Measurements from ENCODE around the gene SLC7A11.
"Not testable (repeated sequence)": the region's sequence is repeated elsewhere in the genome, so short reads cannot be mapped to it uniquely, and the experiment has no call there.

The SLC7A11 gene

DNA sequence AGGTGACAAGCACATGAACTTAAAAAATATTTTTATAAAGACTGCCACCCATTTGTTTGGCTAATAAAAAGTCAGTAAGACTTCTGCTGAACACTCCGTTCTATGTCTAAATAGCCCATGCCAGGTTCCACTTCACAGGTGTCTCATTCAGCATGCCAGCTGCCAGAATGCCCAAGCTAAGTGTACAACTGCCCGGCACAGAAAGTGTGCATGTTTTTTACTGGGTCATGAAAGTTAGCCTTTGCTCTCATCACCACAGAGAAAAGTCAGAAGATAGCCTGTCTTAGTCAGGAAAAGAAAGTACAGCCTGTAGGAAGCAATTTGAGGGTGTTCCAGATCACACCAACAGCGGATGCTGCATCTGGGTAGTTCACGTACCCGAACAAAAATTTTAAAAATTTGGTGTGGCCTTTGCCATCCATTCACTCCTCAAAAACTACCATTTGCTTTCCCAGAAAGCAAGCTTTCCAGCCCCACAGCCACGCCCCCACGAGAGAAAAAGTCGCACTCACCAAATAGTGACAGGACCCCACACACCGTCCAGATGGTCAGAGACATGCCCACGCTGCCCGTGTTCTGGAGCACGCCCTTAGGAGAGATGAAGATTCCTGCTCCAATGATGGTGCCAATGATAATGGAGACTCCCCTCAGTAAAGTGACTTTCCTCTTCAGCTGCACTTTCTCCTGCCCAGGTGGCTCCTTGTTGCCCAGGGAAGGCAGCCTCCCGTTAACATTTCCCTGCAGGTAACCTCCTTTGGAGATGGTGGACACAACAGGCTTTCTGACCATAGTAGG is 671 bp downstream of the SLC7A11 start:
- DNase-seq: no peak

GRCh38 chr4:138239491-138239890 is 2.7 kb downstream of the SLC7A11 start:
- DNase-seq: no peak

DNA sequence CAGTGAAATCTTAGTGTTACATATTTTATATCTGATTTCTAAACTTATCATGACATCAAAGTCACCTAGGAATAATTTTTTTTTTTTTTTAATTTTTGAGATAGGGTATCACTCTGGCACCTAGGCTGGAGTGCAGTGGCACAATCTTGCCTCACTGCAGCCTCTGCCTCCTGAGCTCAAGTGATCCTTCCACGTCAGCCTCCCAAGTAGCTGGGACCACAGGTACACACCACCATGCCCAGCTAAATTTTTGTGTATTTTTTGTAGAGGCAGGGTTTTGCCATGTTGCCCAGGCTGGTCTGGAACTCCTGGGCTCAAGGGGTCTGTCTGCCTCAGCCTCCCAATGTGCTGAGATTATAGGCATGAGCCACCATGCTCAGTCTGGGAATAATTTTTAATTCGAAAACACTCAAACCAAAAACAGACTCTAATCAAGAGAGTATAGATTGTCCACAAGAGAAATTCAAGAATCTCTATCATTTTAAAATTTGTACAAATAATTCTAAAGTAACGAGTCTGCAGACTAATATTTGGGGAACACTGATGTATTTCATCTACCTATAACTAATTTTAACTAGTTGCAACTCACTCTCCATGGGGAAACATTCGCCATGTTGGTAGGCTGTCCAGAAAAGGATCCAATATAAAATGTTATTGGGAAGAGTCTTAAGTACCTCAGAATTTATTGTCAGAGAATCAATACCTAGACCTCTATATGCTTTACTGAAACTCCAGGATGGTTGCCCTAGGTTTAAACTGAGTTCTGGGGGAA is 3.4 kb downstream of the SLC7A11 start:
- no peak for DNase-seq

DNA sequence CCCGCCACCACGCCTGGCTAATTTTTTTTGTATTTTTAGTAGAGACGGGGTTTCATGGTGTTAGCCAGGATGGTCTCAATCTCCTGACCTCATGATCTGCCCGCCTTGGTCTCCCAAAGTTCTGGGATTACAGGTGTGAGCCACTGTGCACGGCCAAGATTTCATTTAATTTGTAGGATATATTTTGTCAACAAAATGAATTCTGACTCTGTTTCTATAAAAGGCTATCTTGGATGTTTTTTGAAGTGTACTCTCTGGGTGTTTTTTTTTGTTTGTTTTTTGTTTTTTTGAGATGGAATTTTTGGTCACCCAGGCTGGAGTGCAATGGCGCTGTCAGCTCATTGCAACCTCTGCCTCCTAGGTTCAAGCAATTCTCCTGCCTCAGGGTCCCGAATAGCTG is 5.0 kb downstream of the SLC7A11 start:
- DNase-seq: not testable (repeated sequence)

- DNase-seq: no peak
Observed at GRCh38 chr4:138236037-138236436, 6.1 kb downstream of the SLC7A11 start.

- no peak for DNase-seq
Observed at GRCh38 chr4:138235419-138235952, 6.7 kb downstream of the SLC7A11 start.

- DNase-seq: no peak
Observed at GRCh38 chr4:138234248-138234647, 7.9 kb downstream of the SLC7A11 start.

DNA sequence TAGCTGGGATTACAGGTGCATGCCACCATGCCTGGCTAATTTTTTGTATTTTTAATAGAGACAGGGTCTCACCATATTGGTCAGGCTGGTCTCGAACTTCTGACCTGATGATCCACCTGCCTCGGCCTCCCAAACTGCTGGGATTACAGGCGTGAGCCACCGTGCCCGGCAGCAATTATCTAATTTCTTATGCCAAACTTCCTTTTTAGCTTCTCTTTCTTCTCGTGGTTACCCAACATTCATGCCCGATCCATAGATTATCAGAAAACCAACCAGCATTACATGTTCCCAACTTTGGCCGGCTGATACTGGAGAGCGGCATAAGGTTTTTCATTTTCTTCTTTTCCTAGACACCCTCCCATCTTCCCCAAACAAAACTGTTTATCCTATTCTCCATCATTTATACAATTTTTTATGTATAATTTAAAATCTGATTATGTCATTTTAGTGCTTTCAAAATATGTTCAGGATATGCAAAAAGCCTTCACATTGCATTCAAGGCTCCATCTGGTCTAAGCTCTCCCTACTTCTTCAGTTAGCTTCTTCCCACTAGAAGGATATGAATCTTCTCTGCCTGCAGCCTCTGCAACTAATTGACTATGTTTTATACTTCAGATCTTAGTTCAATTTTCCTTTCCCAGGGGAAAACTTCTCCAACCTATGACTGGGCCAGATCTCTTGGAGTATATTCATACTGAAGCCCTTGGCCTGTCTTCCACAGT is 8.7 kb downstream of the SLC7A11 start:
- DNase-seq: no peak

DNA sequence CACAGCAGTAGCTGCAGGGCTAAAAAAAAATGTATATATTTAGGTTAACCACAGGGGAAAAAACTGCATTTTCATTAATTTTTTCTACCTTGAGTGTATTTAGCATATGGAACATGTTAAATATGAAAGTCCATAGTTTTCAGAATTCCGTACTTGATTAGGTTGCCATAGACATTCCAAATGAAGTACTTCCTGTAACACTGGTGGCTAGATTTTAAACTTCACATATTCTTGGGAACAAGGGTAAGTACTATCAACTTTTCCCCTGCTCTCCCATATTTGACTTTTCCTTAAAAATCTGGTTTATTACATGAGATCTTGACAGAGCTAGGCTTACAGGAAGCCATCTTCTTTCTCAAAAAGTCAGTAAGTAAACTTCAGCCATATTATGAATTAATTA is 9.8 kb downstream of the SLC7A11 start:
- DNase-seq: no peak

DNA sequence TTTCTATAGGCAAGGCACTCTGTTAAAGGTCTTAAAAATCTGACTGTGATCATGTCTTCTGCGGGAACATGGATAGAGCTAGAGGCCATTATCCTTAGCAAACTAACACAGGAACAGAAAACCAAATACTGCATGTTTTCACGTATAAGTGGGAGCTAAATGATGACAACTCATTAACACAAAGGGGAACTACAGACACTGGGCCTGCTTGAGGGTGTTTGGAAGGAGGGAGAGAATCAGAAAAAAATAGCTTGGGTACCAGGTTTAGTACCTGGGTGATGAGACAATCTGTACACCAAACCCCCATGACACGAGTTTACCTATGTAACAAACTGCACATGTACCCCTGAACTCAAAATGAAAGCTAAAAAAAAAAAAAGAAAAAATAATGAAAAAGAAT is 12.1 kb downstream of the SLC7A11 start:
- no peak for DNase-seq

DNA sequence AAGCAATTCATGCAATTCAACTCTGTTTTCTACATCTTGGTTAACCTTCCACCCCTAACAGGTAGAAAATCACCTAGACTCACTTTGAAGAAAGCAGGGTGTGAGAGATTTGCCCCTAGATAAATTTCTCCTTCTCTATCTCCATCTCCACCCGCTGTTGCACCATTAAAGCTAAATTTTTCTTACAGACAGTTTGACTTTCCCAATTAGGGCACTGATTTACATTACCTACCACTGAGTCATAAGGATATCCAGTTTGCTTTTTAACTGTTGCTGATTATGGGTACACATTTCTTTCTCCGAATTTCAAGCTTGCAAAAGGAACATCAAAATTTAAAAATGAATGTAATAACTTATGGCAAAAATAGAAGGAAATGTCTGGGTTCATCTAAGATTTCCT is 13.0 kb downstream of the SLC7A11 start:
- no peak for DNase-seq

GRCh38 chr4:138226351-138226750 is 15.8 kb downstream of the SLC7A11 start:
- no peak for DNase-seq

DNA sequence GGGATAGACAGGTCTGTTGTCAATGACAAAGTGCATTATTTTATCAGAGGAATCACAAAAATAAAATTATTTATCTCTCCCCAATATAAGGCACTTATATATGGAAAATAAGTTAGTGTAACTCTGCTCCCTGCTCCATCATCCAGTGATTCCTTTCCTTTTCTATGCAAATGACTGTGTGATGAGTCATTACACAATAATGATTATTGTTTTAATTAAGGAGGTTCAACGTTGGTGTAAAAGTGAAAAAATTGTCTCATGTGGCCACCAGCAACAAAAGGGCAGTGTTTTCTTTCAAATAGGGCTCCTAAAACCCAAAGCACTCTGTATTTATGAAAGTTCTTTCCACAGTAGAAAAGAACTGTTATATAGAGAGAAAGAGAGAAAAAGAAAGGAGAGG is 16.7 kb downstream of the SLC7A11 start:
- no peak for DNase-seq

GRCh38 chr4:138224614-138225013 is 17.5 kb downstream of the SLC7A11 start:
- DNase-seq: no peak

GRCh38 chr4:138223231-138223910 is 18.8 kb downstream of the SLC7A11 start:
- no peak for DNase-seq

- DNase-seq: no peak
Observed at GRCh38 chr4:138222046-138222445, 20.1 kb downstream of the SLC7A11 start.

DNA sequence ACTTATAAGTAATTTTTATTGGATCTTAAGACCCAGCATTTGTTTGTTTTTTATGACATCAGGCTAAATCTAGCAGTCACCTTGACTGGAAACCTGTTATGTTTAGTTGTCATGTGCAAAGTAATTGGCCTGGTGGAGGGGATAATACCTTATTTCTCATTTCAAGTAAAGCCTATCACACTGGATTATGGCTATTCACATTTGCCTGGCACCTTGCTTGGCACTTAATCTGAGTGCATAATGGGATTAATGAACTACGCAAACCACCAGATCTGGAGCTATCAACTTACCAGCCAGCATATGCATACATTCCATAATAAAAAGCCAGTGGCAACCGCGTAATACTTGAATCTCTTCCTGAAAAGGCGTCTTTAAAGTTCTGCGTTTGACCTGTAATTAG is 23.2 kb downstream of the SLC7A11 start:
- DNase-seq: no peak

DNA sequence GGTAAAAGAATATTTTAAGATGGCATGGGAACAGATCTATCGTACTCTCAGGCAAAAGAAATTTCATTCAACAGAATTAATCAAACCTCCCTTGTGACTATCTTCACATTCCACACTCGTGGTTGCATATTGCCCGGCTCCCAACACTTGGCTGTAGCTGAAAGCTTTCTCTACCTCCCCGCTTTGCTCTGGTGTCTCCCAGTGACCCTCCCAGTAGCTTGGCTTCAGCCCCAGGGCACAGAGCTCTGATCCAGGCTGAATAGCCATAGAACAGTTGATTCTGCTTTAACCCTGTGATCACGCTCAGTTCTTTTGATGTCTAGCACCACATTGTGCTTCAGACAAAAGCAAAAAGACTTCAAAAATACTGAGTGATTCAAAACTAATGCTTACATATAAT is 24.6 kb downstream of the SLC7A11 start:
- no peak for DNase-seq

DNA sequence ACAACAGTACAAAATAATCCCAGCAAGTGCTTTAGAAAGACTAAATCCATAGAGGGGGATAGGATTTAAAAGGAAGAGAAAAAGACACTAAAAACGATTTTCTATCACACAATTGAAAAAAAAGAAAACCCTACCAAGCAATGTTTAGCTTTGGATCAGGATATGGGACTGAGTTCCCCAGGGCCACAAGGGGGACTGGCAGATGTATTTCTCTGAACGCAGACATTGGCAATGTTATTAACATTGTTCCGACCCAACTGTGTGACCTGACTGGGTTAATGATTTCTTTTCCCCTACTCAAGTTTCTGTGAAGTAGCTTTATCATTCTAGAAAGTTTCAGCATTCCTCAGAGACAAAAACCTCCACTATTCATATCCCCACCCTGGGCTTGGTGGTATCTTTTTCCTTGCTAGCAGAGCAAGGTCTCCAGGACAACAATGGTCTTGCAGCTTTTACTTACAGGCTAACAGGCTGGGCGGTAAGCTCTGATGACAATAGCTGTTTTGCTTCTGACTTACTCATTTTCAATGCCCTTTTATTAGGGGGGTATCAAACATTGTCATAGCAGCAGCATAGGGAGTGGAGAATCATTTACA is 25.8 kb downstream of the SLC7A11 start:
- DNase-seq: no peak

DNA sequence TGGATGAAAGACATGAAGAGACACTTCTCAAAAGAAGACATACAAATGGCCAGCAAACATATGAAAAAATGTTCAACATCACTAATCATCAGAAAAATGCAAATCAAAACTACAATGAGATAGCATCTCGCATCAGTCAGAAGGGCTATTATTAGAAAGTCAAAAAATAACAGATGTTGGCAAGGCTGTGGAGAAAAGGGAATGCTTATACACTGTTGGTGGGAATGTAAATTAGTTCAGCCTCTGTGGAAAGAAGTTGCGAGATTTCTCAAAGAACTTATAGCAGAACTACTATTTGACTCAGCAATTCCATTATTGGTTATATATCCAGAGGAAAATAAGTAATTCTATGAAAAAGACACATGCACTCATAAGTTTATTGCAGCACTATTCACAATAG is 31.6 kb downstream of the SLC7A11 start:
- not testable (repeated sequence) for DNase-seq

- no peak for DNase-seq
Observed at GRCh38 chr4:138209094-138209493, 33.1 kb downstream of the SLC7A11 start.

DNA sequence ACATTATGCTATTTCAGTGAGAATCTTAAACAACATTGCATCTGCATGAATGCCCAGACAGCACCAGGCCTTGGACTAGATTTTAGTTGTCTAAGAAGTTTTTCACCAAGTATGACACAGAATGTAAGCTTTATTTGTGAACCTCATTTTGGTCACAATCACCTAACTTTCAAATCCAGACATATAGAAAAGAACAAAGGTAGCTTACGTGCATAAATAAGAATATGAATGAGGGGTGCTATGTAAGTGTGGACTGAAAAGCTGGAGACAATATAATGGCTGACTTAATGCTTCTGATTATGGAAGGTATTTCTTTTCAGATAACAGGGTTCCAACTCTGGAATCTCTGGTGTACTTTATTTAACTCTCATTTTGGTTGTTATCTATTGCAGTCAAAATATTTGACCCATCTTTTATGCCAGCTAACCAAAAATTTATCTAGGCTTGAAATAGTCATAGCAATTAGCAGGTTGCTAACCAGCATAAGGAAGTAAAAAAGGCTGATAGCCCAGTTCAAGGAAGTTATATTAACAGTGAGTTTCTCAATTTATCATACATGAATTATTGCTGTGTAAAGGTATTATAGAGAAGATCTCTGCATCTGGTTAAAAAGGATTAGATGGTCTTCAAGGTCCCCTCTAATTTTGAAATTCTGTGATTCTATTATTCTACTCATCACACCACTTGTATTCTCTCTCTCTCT is 36.5 kb downstream of the SLC7A11 start:
- no peak for DNase-seq

All from DMS79 (cell line).